Fibroblast of mammary gland (primary cell): Measurements from ENCODE around the gene CCNQ.

Experiments
- DNase-seq: peaks from one replicate; pipeline ENCODE4 v3.0.0-alpha.2; 2010; ENCODE audit warnings: low read depth
- H3K4me3 ChIP-seq: 2 replicates; pipeline ENCODE4 v1.5.1; 2011; ENCODE audit warnings: low read depth, mild to moderate bottlenecking, low read length, moderate library complexity; ENCODE audit not compliant: control insufficient read depth
- CTCF ChIP-seq: conservative IDR thresholded peaks from 2 replicates; pipeline ENCODE4 v1.5.1; 2011; ENCODE audit warnings: low read depth, low read length, inconsistent platforms; ENCODE audit not compliant: control insufficient read depth, insufficient read depth

CCNQ gene

GRCh38 chrX:153640736-153641575 is 42.0 kb upstream of the CCNQ start:
- DNase-seq, result no peak
- H3K4me3 ChIP-seq, result no peak overlapping the region
- no peak for TF ChIP-seq CTCF

- no peak overlapping the region for H3K4me3 ChIP-seq
- no peak for TF ChIP-seq CTCF
- DNase-seq, result no peak
Measured at GRCh38 chrX:153640045-153640686, 41.2 kb upstream of the CCNQ start.

- no peak overlapping the region for H3K4me3 ChIP-seq
- no peak for TF ChIP-seq CTCF
- DNase-seq, result no peak
Measured at GRCh38 chrX:153639177-153640044, 40.5 kb upstream of the CCNQ start.

- H3K4me3 ChIP-seq, result no peak overlapping the region
- TF ChIP-seq CTCF, result no peak
- DNase-seq, result no peak
Measured at GRCh38 chrX:153638436-153639176, 39.7 kb upstream of the CCNQ start.

- no peak for TF ChIP-seq CTCF
Measured at GRCh38 chrX:153638041-153638371, 39.1 kb upstream of the CCNQ start.

More at GRCh38 chrX:153638041-153638371, 39.1 kb upstream of the CCNQ start:
- DNase-seq, result no peak
- no peak overlapping the region for H3K4me3 ChIP-seq
